Endometrial microvascular endothelial cells (primary cell): ENCODE results near the gene RFTN1. TPM values are rescaled to one million over a fixed set of nuclear protein-coding genes. Genes with fewer than 3 reads are reported as not detected.

Source experiments
- in situ Hi-C: cut with HindIII; loops from 2 replicates; pipeline ENCODE4 v1.10.0; 2017; ENCODE audit warnings: low sequenced_read_pairs, low pct_unique_long_range_greater_than_20kb; ENCODE audit errors: inconsistent ontology term
- total RNA-seq: library from RNA; depleted of rRNA; stranded (reverse); fragments of >200 nt; gene quantifications from one replicate; pipeline ENCODE4 v1.2.3, GENCODE V29; 2015; ENCODE audit errors: inconsistent ontology term

Gene RFTN1
- total RNA-seq, 1 donor from 2014 or later: 50.2 TPM

- in situ Hi-C loops: no loop called here
Observed at GRCh38 chr3:16290007-16290826, 223.3 kb downstream of the RFTN1 start.

- in situ Hi-C loops: no loop called here
Observed at GRCh38 chr3:16289144-16289889, 224.2 kb downstream of the RFTN1 start.

DNA sequence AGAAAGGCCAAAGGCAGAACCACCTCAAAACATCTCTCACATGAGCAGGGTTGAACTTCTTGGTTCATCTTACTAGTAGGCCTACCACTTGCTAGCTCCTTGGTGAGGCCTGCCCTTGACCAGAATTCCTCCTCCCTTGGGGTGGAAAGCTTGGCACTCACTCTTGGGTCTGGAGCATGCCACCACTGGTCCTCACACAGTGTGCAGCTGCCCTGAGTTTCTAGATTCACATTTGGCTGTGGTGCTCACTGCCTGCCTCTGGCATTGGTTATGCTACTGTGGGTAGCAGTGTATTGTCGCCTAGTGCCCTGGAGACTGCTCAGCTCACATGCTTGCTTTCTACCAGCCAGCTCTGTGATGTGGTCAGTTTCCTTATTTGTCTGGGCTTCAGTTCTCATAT lies 224.8 kb downstream of the RFTN1 start:
- in situ Hi-C loops: no loop called here

DNA sequence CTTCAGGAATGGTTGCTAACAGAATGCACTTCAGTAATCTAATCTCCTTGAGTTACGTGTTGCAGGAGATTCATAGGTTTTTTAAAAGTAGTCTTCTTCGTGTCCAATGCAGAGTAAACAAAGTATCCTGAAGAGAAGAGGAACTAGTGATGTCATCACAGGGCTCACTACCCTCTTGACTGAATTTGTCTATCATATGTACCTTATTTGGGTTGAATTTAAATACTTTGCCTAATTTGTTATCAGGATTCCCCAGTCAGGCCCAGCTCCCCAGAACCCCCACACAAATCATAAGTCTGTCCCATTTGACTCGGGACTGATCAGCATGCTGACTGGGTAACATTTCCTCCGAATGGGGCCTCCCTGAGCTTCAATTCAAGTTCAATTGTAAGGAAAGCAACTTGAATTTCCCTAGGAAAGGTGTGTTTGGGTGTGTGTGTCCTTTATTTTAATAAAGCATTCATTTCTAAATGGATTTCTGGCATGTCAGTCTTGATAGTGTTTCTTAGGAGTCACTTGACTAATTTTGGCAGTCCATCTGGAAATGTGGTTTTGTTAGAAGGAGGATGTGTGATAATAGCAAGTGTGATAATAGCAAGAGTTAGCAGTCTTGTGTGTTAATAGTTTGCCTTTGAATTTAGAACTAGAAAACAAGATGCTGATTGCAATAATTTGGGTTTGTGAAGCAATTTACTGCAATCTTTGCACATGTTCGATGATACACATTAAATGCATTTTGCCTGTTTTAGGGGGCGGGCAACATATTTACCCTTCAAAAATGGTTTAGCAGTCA lies 226.6 kb downstream of the RFTN1 start:
- in situ Hi-C loops: no loop called here

DNA sequence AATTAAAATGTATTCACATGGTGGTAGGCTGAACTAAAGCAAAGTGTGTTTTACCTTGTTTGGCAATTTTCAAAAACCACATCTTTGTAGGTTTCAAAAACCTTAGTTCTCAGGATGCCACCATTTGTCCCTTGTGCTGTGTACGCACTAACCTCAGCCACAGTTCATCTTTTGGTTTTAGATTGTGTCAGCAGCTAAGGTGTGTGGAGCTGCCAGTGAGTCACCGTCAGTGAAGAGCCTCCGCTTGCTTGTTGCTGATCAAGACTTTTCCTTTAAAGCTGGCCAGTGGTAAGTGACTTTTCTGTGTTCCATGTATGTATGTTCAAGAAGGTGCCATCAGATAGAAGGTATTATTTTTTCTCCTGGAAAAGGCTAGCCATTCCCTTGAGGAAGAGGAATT lies 227.3 kb downstream of the RFTN1 start:
- in situ Hi-C loops: no loop called here

DNA sequence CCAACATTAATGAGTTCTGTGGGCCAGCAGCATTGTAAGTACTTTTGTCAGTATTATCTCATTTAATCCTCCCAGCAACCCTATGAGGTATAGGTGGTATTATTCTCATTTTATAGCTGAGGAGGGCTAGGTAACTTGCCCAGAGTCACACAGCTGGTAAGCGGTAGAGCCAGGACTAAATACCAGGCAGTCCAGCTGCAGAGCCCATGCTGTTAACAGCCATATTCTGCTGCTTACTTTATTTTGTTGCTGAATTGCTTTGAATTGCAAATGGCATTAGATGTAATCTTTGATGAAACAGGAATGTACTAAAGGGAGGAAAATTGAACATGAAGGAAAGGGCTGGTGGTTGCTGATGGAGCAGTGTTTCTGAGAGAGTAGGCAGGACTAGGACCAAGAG lies 228.9 kb downstream of the RFTN1 start:
- in situ Hi-C loops: no loop called here

- in situ Hi-C loops: no loop called here
Observed at GRCh38 chr3:16280671-16281070, 232.8 kb downstream of the RFTN1 start.

DNA sequence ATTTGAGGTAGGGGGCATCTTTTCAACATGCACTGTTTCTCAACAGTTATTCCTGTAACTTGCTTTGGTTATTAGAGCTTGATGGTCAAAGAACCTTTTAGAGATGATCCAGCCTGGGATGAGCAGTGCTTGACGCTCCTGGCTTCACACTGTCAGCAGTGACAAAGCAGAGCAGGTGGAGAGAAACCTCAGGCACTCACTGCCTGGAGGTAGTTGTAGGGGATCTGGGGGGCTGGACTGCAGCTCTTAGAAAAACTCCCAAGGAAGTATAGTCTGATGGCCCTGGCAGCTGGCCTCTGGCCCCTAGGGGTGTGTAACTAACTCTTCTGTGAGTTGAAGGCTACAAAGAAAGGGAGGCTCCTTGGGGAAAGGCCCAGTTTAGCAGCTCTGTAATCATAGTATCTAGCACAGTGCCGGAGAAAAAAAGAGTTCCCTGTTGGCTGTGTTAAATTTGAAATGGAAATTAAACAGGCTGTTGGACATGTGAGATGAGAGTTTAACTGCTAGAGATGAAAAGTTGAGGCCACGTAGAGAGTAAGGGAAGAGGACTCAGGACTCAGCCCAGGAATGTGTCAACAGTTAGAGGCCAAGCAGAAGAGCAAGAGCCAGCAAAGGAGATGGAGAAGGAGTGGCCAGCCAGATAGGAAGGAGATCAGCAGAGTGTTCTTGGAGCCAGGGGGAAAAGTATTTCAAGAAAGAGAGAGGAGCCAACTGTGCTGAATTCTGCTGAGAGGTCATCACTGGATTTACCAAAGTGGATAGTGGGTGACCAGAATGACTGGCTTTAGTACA lies 234.3 kb downstream of the RFTN1 start:
- in situ Hi-C loops: no loop called here

- in situ Hi-C loops: no loop called here
Observed at GRCh38 chr3:16277471-16277870, 236.0 kb downstream of the RFTN1 start.

- in situ Hi-C loops: loop anchor here (25.0 kb wide), 1 partner anchor 263 kb away; no protein-coding TSS in a partner anchor
Observed at GRCh38 chr3:16273867-16274266, 239.6 kb downstream of the RFTN1 start.

DNA sequence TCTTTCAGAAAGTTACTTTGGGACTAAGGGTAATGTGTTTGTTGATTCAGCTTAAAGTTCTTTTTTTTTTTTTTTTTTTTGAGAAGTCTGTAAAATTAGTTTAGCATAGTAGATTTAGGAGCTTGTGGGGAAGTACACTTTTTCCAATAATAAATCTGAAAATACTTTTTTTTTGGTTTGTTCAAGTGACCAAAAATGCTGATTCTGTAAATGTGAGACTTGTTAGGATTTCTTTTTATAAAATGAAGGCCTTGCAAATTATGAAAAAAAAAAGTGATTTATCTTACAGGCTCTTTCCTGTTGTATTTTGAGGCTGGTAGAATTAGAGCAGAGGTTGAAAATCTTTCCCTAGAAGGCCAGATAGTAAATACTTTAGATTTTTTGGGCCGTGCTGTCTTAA lies 240.9 kb downstream of the RFTN1 start:
- in situ Hi-C loops: loop anchor here (25.0 kb wide), 1 partner anchor 265 kb away; no protein-coding TSS in a partner anchor

DNA sequence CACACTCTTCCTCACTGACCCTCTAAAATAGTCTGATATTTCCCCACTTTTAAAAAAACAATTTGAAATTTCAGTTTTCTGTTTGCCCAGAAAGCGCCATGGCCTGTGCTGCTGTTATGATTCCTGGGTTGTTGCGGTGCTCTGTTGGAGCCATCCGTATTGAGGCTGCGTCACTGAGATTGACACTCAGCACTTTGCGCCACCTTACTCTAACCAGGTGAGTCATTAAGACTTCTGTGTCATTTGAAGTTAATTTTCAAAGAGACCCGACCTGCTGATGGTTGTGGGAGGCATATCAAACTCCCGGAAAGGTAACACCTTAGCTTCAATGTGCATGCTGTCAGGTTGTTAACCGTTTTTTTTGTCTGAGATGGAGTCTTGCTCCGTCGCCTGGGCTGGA lies 242.6 kb downstream of the RFTN1 start:
- in situ Hi-C loops: loop anchor here (25.0 kb wide), 1 partner anchor 266 kb away; no protein-coding TSS in a partner anchor

- in situ Hi-C loops: loop anchor here (25.0 kb wide), 1 partner anchor 271 kb away; no protein-coding TSS in a partner anchor
Observed at GRCh38 chr3:16266714-16267113, 246.8 kb downstream of the RFTN1 start.

Other genes with a start within 250 kb of the RFTN1 start
- gene DPH3, start 248.8 kb downstream of the RFTN1 start, total RNA-seq: 23.2 TPM
- gene OXNAD1, start 248.5 kb downstream of the RFTN1 start, total RNA-seq: 8.2 TPM
- not detected for gene DAZL, start 91.7 kb upstream of the RFTN1 start, total RNA-seq